GM12865 (cell line): ENCODE measurements around the gene MAPKAPK3.
A peak's percentile ranks its signal among the peaks of the same experiment; 100 is the strongest.

Experiments used
- DNase-seq: peaks from one replicate; pipeline ENCODE4 v3.0.0; 2010; ENCODE audit warnings: low read depth
- H3K4me3 ChIP-seq: 2 replicates; pipeline ENCODE4 v1.5.1; 2011; ENCODE audit warnings: mild to moderate bottlenecking, low read depth, low read length, control low read depth
- CTCF ChIP-seq: IDR thresholded peaks from 2 replicates; pipeline ENCODE4 v1.5.1; 2011; ENCODE audit warnings: low read length, control low read depth, low read depth, inconsistent platforms; ENCODE audit not compliant: insufficient read depth; ENCODE audit errors: missing control alignments

Gene MAPKAPK3

GRCh38 chr3:50649451-50649931, 32.5 kb downstream of the MAPKAPK3 start:
- H3K4me3 ChIP-seq, result no peak overlapping the region
- no peak for TF ChIP-seq CTCF
- DNase-seq, result no peak

- DNase-seq, result no peak
- no peak for TF ChIP-seq CTCF
- no peak overlapping the region for H3K4me3 ChIP-seq
Observed at GRCh38 chr3:50650018-50650417, 33.1 kb downstream of the MAPKAPK3 start.

GRCh38 chr3:50651445-50651844, 34.5 kb downstream of the MAPKAPK3 start:
- H3K4me3 ChIP-seq, result no peak overlapping the region
- no peak for DNase-seq
- TF ChIP-seq CTCF, result no peak

- no peak overlapping the region for H3K4me3 ChIP-seq
- no peak for DNase-seq
- TF ChIP-seq CTCF, result no peak
Observed at GRCh38 chr3:50651920-50652529, 35.1 kb downstream of the MAPKAPK3 start.

GRCh38 chr3:50652709-50653108, 35.8 kb downstream of the MAPKAPK3 start:
- peak; percentile 46 for TF ChIP-seq CTCF
- peak; percentile 54 for DNase-seq

GRCh38 chr3:50653937-50654595, 37.1 kb downstream of the MAPKAPK3 start:
- no peak overlapping the region for H3K4me3 ChIP-seq
- no peak for TF ChIP-seq CTCF
- DNase-seq, result no peak

More at GRCh38 chr3:50652709-50653108, 35.8 kb downstream of the MAPKAPK3 start:
- H3K4me3 ChIP-seq, result no peak overlapping the region
